HFF-Myc (cell line): Measurements from ENCODE around the gene TOR1B.
A peak's percentile ranks its signal among the peaks of the same experiment; 100 is the strongest.

Experiments used
- DNase-seq: peaks from one replicate; pipeline ENCODE4 v3.0.0-alpha.2; 2011; ENCODE audit warnings: low read depth; ENCODE audit errors: extremely low read depth
- H3K4me3 ChIP-seq: replicated peaks from 2 replicates; pipeline ENCODE4 v1.5.1; 2011; ENCODE audit warnings: low read depth, mild to moderate bottlenecking, control low read depth, low read length
- TF ChIP-seq, protein P1 (sequence below): IDR thresholded peaks from 2 replicates; pipeline ENCODE4 v1.5.1; 2012; ENCODE audit warnings: mild to moderate bottlenecking, low read depth, low read length, control low read depth; ENCODE audit errors: missing control alignments

TOR1B gene

DNA sequence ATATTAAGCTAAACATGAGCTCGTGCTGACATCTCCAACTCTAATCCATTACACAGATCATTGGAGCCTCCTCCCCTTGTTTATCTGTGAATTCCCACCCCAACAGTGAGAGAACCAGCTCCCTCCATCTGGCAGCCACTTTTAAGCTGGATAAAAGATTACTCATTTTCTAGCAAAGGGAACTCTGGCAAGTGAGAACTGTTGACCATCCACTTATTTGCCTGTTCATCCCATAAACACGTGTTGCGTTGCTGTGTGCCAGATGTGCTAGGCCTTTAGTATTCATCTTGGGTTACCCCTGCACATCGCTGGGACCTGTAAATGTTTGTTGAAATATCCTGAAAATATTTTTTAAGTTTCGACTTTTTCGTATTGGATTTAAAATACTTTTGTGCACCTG lies 23.4 kb downstream of the TOR1B start:
- DNase-seq: peak; percentile 75
- TF ChIP-seq, protein P1, sequence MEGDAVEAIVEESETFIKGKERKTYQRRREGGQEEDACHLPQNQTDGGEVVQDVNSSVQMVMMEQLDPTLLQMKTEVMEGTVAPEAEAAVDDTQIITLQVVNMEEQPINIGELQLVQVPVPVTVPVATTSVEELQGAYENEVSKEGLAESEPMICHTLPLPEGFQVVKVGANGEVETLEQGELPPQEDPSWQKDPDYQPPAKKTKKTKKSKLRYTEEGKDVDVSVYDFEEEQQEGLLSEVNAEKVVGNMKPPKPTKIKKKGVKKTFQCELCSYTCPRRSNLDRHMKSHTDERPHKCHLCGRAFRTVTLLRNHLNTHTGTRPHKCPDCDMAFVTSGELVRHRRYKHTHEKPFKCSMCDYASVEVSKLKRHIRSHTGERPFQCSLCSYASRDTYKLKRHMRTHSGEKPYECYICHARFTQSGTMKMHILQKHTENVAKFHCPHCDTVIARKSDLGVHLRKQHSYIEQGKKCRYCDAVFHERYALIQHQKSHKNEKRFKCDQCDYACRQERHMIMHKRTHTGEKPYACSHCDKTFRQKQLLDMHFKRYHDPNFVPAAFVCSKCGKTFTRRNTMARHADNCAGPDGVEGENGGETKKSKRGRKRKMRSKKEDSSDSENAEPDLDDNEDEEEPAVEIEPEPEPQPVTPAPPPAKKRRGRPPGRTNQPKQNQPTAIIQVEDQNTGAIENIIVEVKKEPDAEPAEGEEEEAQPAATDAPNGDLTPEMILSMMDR: no peak

DNA sequence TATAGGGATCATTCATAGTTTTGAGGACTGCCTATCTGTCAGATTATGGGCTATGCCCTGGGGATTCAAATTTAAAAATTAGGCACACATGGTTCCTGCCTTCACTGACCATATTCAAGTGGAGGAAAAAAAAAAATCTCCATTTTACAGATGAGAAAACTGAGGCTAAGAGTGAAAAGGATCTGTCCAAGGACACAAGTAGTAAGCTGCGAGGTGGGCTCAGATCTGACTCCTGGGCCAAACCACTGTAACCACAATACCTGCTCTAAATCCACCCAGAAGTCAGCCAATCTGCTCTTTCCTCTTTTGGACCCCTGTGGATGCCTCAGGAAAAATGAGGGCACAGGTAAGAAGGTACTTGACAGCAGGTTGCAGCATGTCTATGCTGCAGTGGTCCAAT lies 23.8 kb downstream of the TOR1B start:
- TF ChIP-seq, protein P1: no peak
- H3K4me3 ChIP-seq: no peak overlapping the region
- DNase-seq: no peak

More for the DNA sequence above, 23.4 kb downstream of the TOR1B start:
- no peak overlapping the region for H3K4me3 ChIP-seq

DNA sequence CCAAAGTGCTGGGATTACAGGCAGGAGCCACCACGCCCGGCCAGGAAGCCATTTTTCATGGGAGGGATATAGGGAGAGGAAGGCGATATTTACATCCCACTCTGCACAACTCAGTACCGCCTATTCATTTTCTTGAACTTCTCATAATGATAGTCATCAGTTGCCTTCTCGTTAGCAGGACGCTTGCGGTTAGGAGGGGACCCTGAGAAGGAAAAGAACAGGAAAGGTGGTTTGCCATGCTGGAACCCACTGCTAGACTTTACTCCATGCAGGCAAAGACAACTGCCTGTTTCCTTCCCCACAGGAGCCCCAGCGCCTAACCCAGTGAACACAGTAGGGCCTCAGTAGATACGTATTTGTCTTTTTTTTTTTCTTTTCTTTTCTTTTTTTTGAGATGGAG lies 25.1 kb downstream of the TOR1B start:
- no peak for DNase-seq
- TF ChIP-seq, protein P1: no peak
- no peak overlapping the region for H3K4me3 ChIP-seq

DNA sequence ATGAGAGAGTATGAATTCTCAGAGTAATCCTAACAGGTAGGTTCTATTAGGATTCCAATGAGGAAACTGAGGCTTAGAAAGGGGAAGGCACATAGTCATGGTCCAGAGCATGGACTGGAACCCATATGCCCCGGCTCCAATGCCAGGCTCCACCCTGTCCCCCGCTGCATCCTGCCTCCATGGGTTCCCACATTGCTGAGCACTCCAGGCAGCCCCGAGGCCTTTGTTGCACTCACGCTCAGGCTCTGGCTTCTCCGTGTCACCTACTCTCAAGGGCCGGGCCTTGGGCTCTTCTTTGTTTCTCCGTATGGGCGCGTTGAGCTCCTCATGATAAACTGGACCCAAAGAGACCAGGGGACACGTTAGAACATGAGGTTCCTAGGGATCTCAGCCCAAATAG lies 26.0 kb downstream of the TOR1B start:
- DNase-seq: no peak
- TF ChIP-seq, protein P1: no peak
- H3K4me3 ChIP-seq: no peak overlapping the region

DNA sequence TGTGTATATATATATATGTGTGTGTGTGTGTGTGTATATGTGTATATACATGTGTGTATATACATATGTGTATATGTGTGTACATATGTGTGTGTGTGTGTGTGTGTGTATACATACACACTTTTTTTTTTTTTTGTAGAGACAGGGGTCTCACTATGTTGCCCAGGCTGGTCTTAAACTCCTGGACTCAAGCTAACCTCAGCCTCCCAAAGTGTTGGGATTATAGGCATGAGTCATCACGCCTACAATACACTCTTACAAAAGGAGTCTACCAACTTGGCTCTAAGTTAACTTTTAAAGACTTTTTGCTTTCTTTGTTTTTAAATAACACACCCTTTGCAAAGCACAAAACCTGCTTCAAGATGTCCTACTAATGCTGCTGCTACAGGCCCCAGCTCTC lies 30.0 kb downstream of the TOR1B start:
- H3K4me3 ChIP-seq: no peak overlapping the region
- no peak for DNase-seq
- TF ChIP-seq, protein P1: no peak

DNA sequence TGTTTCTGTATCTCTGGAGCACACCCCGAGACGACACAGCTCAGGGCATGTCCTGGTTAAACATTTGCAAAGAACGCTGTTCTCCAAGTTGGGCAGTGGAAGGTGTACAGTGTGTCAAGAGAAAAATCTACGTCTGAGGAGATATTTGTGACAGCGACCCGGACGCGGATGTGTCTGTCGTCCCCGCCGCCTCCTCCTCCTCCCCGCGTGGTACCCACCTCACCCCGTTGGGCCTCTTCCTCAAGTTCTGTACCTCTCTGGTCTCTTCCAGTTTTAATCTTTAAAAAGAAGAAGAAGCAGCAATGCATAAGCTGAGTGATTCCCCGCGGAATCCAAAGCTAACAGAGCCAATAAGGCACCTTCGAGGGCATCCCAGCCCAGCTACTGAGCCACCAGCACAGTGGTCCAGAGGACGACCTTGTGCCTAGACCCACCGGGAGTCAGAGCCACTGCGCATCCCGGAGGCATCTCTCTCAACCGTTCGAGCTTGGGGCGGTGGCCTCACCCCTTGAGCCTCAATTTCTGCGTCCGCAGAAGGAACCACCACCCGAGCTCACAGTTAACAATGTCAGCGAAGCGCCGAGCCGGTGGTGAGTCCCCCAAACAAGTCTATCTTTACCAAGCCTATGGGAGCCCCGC lies 31.6 kb downstream of the TOR1B start:
- no peak for DNase-seq
- peak overlapping the region; percentile 97 for H3K4me3 ChIP-seq
- TF ChIP-seq, protein P1: no peak
